HG03280 (cell line): ENCODE measurements around the gene CRX.
"Not testable (repeated sequence)": the region's sequence is repeated elsewhere in the genome, so short reads cannot be mapped to it uniquely, and the experiment has no call there.

Source experiments
- ATAC-seq: cut with Tn5 transposase; IDR thresholded peaks from one replicate; pipeline ENCODE4 v1.9.1; 2021; ENCODE audit warnings: mild to moderate bottlenecking, moderate library complexity; ENCODE audit not compliant: unreplicated experiment

CRX gene

DNA sequence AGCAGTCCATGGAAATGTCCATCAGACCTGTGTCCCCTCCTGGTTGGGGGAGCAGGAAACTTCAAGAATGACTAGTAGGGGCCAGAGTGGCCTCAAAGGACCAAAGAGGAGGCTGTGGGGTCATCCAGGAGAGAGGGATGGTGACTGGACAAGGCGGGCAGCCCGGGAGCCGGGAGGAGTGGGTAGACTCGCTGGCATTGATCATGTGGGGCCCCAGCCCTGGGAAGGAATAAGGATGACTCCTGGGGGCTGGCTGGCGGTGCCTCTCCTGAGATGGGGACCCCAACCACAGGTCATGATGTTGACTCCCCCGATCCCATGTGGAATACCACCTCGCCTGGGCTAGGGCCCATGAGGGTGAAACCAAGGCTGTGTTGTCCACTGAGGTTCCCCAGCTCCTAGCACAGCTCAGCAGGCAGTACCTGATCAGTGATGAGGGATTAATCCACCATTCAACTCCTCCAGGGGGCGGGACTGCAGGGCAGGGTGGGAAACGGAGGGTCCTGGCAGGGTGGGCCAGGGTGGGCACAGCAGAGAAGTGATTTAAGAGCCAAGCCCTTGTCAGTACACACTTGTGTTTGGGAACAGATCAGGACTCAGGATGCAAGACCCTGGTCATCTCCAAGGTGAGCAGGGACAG lies 37.0 kb downstream of the CRX start, which contains the start of gene TPRX2:
Gene TPRX2 (plus strand): TSS at position 590 of the 640 bp plus-strand sequence. CDS start 12 bp downstream, at position 602.
- not testable (repeated sequence) for ATAC-seq

- not testable (repeated sequence) for ATAC-seq
These were observed 38.1 kb downstream of the CRX start for GRCh38 chr19:47859838-47860237.

DNA sequence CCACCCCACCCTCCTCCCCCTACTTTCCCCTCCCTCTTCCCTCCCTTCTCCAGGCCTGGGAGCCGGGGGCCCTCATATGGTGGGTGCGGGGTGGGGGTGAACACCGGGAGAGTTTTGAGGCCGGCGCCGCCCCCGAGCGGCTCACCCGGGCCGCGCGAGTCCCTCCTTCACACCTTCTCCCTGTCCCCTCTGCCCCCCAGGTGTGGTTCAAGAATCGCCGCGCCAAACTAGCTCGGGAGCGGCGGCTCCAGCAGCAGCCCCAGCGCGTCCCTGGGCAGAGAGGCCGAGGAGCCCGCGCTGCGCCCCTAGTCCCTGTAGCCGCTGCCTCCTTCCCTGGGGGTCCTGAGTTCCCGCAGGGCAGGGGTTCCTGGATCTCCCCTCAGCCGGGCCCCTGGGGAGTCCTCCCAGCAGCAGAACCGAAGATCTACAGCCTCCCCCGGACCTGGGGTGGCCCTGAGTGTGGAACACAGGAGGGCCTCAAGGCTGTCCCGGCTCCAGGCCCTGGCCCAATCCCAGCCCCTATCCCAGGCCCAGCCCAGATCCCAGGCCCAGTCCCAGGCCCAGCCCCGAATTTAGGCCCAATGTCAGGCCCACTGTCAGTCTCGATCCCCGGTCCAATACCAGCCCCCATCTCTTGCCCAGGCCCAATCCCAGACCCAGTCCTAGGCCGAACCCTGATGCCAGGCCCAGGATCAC lies 39.0 kb downstream of the CRX start:
- no peak for ATAC-seq

GRCh38 chr19:47861630-47862029 lies 39.9 kb downstream of the CRX start:
- ATAC-seq = no peak

DNA sequence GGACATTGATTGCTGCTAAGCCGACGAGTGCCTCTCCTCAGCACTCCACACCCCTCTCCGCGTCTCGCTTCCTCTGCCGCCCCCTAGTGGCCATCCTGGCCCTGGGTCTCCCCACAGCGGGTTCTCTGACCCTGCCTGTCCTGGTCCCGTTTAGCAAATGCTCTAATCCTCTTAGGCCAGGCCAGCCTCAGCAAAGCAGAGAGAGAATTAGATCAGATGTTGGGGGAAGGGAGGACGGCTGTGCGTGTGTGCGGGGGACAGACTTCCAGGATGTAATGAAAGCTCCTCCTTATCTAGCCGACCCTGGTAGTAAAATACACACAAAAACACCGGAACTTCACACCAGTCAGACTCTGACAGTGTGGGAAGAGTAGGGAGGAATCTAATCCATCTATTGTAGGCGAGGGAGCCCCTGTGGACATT lies 41.8 kb downstream of the CRX start:
- no peak for ATAC-seq

DNA sequence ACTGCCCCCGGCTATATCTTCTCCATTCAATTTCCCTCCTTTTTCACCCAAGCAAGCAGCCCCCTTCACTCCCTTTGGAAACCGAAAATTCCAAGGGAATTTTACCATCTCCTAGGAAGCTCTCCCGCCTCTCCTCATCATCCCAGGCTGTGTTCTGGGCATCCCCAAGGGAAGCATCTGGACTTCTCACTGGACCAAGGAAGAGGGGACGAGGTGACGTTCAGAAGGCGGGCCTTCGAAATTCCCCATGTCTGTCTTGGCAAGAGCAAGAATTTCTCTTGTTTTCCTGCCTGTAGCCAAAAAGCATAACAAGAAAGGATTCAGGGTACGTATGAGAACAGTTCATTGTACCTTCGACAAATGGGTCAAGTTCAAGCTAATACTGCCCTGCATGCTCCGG lies 43.4 kb downstream of the CRX start:
- ATAC-seq = no peak

- ATAC-seq = no peak
These were observed 57.2 kb downstream of the CRX start for GRCh38 chr19:47878906-47879305.

GRCh38 chr19:47879385-47879784 lies 57.6 kb downstream of the CRX start:
- not testable (repeated sequence) for ATAC-seq

DNA sequence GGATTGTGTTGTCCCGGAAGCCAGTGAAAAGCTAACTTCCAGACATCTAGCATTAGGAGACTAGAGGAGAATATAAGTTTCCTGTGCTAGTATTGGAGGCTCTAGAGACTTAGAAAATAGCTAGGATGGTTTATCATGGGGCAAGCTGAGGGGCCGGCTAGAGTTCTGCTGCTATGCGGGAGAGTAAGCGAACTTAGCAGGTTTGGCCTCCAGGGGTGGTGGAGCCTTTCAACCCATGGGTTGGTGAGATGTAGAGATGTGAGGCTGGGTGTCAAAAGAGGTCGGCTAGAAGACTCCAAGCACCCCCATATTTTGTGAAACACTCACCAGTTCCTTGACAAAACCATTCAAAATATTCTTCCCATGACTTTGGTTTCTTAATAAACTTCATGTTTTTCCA lies 60.0 kb downstream of the CRX start:
- ATAC-seq = no peak

DNA sequence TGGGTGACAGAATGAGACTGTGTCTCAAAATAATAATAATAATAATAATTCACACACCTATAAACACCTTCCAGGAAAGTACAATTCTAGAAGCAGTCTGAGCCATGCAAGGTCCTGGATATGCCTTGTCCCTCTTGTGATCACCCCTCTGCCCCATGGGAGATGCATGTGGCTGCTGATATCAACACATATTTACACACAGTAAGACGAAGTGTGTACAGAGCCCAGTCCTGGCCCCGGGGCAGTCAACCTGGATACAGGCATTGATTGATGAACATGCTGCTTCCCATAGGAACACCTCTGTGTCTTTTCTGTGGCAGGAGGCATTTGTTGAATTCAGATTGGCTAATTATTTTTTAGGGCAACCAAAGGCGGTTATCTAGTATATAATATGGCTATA lies 61.2 kb downstream of the CRX start:
- ATAC-seq = no peak

- no peak for ATAC-seq
These were observed 63.3 kb downstream of the CRX start for GRCh38 chr19:47885067-47885463.

DNA sequence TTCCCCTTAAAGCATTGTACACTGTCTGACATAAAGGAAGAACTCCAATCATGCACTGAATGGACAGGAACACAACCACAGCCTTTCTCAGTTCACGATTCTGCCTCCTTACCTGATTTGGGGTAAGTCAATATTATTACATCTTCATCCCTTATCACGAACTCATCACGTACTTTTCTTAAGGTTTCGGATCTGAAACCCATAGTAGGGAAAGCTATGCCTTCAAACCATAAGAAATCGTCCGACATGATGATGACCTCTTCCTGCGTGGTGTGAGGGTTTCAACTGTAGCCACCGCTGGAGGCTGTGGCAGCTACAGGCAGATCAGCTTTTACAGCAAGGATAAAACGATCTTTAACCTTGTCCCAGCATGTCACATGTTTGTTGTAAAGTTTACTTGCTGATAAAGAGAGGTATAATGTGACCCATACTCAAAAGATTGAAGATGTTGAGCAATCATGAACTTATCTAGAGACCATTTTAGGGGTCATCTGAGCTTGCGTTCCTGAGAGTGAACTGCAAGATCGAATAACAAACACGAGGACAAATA lies 64.3 kb downstream of the CRX start, which contains the start of gene SULT2A1:
Gene SULT2A1 (minus strand): TSS at position 306 of the 550 bp plus-strand sequence. CDS start 58 bp downstream, at position 248.
- no peak for ATAC-seq

DNA sequence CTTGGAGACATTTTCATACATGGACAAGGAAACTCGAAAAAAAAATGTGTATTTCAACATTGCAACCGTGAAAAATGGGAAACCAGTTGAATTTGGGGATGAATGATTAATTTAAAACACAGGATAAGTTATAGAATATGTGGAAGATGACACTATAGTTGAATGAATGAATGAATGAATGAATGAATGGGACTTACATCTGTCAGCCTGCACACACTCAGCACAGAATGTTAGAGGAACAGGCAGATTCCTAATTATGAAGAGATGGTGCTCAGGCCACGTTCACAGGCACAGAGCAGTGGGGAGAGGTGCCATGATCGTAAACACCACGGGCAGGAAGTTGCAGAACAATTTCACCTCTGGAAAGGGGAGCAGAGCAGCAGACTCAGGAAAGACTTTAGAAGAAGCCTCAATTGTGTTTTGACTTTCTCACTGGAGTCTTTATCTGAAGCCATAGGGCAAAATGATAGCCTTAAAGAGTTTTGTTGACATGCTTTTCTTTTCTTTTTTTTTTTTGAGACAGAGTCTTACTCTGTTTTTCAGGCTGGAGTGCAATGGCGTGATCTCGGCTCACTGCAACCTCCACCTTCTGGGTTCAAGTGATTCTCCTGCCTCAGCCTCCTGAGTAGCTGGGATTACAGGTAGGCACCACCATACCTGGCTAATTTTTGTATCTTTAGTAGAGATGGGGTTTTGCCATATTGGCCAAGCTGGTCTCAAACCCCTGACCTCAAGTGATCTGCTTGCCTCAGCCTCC lies 69.3 kb downstream of the CRX start:
- no peak for ATAC-seq

DNA sequence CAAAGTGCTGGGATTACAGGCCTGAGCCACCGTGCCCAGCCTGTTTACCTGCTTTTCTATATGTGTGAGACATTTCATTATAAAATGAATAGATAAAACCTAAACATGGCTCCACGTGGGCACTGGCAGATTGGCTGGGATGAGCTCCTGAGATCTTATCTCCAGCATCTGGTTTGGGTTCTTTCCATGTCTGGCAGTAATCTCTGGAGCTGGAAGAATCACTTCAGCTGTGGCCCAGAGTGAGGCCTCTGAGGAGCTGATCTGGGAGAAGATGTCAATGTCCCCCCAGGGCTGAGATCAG lies 69.8 kb downstream of the CRX start:
- no peak for ATAC-seq

DNA sequence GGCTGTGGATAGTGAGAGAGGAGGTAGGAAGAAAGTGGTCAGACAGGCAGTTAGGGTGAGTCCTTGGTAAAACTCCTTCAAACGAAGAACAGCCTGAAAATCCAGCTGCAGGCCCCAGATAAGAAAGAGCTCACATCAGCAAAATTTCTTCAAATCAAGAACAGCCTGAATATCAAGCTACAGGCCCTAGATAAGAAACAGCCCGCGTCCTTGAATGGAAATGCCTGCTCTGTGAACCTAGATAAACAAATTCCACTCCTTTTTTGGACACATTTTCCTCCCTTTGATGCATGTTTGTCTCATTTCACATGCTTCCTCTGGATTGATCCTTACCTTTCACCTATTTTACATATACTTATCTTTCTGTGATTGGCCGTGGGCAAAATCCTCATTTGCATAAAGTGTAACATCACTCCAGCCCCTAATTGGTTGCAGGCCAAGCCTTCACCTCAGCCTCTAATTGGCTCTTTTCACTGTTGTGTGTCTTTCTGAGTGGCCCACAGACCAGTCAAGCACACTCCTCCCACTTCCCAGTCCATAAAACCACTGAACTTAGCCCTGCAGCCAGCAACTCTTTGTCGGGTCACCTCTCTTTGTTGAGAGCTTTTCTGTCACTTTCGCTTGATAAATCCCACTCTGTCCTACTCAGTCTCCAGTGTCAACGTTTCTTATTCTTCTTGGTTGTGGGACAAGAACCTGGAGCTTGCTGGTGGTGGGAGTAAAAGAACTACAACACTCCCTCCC lies 70.4 kb downstream of the CRX start:
- no peak for ATAC-seq
